K562 (cell line): Measurements from ENCODE around the gene ZGLP1. TPM values are rescaled to one million over a fixed set of nuclear protein-coding genes. Genes with fewer than 3 reads are reported as not detected.

Source experiments
- CEBPB ChIP-seq: fragments of 450-650 bp; IDR thresholded peaks from 2 replicates; pipeline ENCODE4 v1.6.1; 2016; ENCODE audit warnings: missing genetic modification characterization, missing compliant biosample characterization
- CREB1 ChIP-seq, 2 experiments: sonication (generic) in 1 of 2; formaldehyde crosslinking in 1 of 2; IDR thresholded peaks; 2 replicates each; pipeline versions ENCODE4 v1.6.1 to v1.8.0; 2012 to 2022; ENCODE audit warnings: inconsistent platforms in 1 of 2, mild to moderate bottlenecking in 1 of 2, missing genetic modification reagents in 1 of 2, moderate library complexity in 1 of 2
- CXXC5 ChIP-seq: fragments of 250-450 bp; sonication (Bioruptor Pico); IDR thresholded peaks from 2 replicates; pipeline ENCODE4 v1.8.0; 2022; ENCODE audit warnings: inconsistent platforms, mild to moderate bottlenecking, moderate library complexity
- ERF ChIP-seq: fragments of 450-650 bp; formaldehyde crosslinking; IDR thresholded peaks from 2 replicates; pipeline ENCODE4 v1.4.0; 2020; ENCODE audit warnings: mild to moderate bottlenecking, mixed read lengths
- ETV6 ChIP-seq, 3 experiments: fragments of 150-350 bp in 1 of 3; sonication (generic) in 1 of 3; formaldehyde crosslinking in 1 of 3; IDR thresholded peaks; 2 replicates each; pipeline versions ENCODE4 v1.6.1 to v1.8.0; 2014 to 2022; ENCODE audit warnings: borderline replicate concordance in 2 of 3, low read depth in 2 of 3, antibody characterized with exemption in 1 of 3, low read length in 1 of 3, mild to moderate bottlenecking in 1 of 3, missing genetic modification reagents in 1 of 3
- MXI1 ChIP-seq: IDR thresholded peaks from 2 replicates; pipeline ENCODE4 v1.6.1; 2011; ENCODE audit warnings: low read depth, mild to moderate bottlenecking, improper control_type of control experiment, low read length
- NR1H2 ChIP-seq: sonication (generic); formaldehyde crosslinking; IDR thresholded peaks from 2 replicates; pipeline ENCODE4 v1.4.0; 2020; ENCODE audit warnings: mild to moderate bottlenecking, missing genetic modification reagents
- NR2C2 ChIP-seq, 2 experiments: fragments of 200-800 bp in 1 of 2; sonication (Bioruptor generic) in 1 of 2; sonication (generic) in 1 of 2; formaldehyde crosslinking in 1 of 2; IDR thresholded peaks; 2 replicates each; pipeline versions ENCODE4 v1.6.1 to v1.8.0; 2016 to 2022; ENCODE audit warnings: mild to moderate bottlenecking in 1 of 2, missing compliant biosample characterization in 1 of 2, missing genetic modification characterization in 1 of 2, missing genetic modification reagents in 1 of 2
- PHTF2 ChIP-seq: fragments of 250-450 bp; sonication (Bioruptor Pico); IDR thresholded peaks from 2 replicates; pipeline ENCODE4 v1.5.0; 2021; ENCODE audit warnings: mild to moderate bottlenecking
- POLR2AphosphoS2 ChIP-seq: IDR thresholded peaks from 2 replicates; pipeline ENCODE4 v1.6.1; 2012; ENCODE audit warnings: low read length, improper control_type of control experiment
- RFX5 ChIP-seq: IDR thresholded peaks from 2 replicates; pipeline ENCODE4 v1.6.1; 2011; ENCODE audit warnings: low read depth, mild to moderate bottlenecking, improper control_type of control experiment, low read length
- SMAD1 ChIP-seq: fragments of 150-350 bp; IDR thresholded peaks from 2 replicates; pipeline ENCODE4 v1.6.1; 2014; ENCODE audit warnings: low read length, low read depth; ENCODE audit not compliant: partially characterized antibody
- SRSF9 ChIP-seq: fragments of 200-400 bp; formaldehyde crosslinking; IDR thresholded peaks from 2 replicates; pipeline ENCODE4 v1.6.1; 2017; ENCODE audit warnings: low read depth, low read length, borderline replicate concordance
- TARDBP ChIP-seq: fragments of 450-650 bp; IDR thresholded peaks from 2 replicates; pipeline ENCODE4 v1.6.1; 2016
- TOE1 ChIP-seq, 2 experiments: fragments of 450-650 bp in 1 of 2; sonication (generic) in 1 of 2; formaldehyde crosslinking in 1 of 2; IDR thresholded peaks; 2 replicates each; pipeline versions ENCODE4 v1.7.1 to v1.8.0; 2016 to 2022; ENCODE audit warnings: borderline replicate concordance in 2 of 2, mild to moderate bottlenecking in 2 of 2, antibody characterized with exemption in 1 of 2, inconsistent platforms in 1 of 2, low read depth in 1 of 2, missing genetic modification reagents in 1 of 2, moderate library complexity in 1 of 2
- YY1 ChIP-seq, 3 experiments: IDR thresholded peaks; 2 replicates each; pipeline ENCODE4 v1.6.1; 2011; ENCODE audit warnings: low read length in 2 of 3, mild to moderate bottlenecking in 2 of 3, moderate library complexity in 2 of 3, borderline replicate concordance in 1 of 3, control low read depth in 1 of 3, low read depth in 1 of 3; ENCODE audit not compliant: insufficient read depth in 3 of 3, insufficient replicate concordance in 2 of 3, control insufficient read depth in 1 of 3, insufficient read length in 1 of 3; ENCODE audit errors: extremely low read depth in 1 of 3
- ZNF134 ChIP-seq: fragments of 250-450 bp; sonication (Bioruptor Pico); conservative IDR thresholded peaks from 2 replicates; pipeline ENCODE4 v1.4.0; 2020
- ZNF282 ChIP-seq: sonication (generic); formaldehyde crosslinking; IDR thresholded peaks from 2 replicates; pipeline ENCODE4 v1.8.1; 2023; ENCODE audit warnings: missing genetic modification reagents
- ZNF311 ChIP-seq: fragments of 250-450 bp; sonication (Bioruptor Pico); IDR thresholded peaks from 2 replicates; pipeline ENCODE4 v1.4.0; 2020; ENCODE audit warnings: mild to moderate bottlenecking, moderate library complexity
- ZNF77 ChIP-seq: fragments of 250-450 bp; sonication (Bioruptor Pico); IDR thresholded peaks from 2 replicates; pipeline ENCODE4 v1.5.0; 2020
- polyA plus RNA-seq, 8 experiments: library from polyadenylated mRNA; depleted of rRNA in 4 of 8; stranded (reverse) in 5 of 8; unstranded in 3 of 8; fragments of >200 nt; fragmentation: Nextera tagmentation in 2 of 8; fragmentation: Illumina TruSeq in 1 of 8; extraction: Ambion mirVana in 2 of 8; extraction: Trizol in 1 of 8; gene quantifications; 2 replicates each; pipeline versions ENCODE4 v1.2.1 to v1.2.3, GENCODE V29; 2011 to 2014; ENCODE audit warnings: inconsistent platforms in 1 of 8, missing spikeins in 1 of 8
- total RNA-seq, 7 experiments: library from RNA; depleted of rRNA in 6 of 7; stranded (reverse); fragments of >200 nt in 6 of 7; fragmentation: Illumina TruSeq in 2 of 7; extraction: Trizol in 2 of 7; gene quantifications; 2 replicates each; pipeline versions ENCODE4 v1.2.1 to v1.2.3, GENCODE V29; 2011 to 2021; ENCODE audit warnings: low replicate concordance in 1 of 7
- TF ChIP-seq, protein P1 (sequence below): sonication (generic); formaldehyde crosslinking; IDR thresholded peaks from 2 replicates; pipeline ENCODE4 v1.8.0; 2022; ENCODE audit warnings: mild to moderate bottlenecking, missing genetic modification reagents, borderline replicate concordance
- TF ChIP-seq, protein P2 (sequence below): IDR thresholded peaks from 2 replicates; pipeline ENCODE4 v1.6.1; 2011; ENCODE audit warnings: borderline replicate concordance, low read depth, mild to moderate bottlenecking, moderate library complexity, low read length; ENCODE audit not compliant: insufficient read depth, poor library complexity, severe bottlenecking

Gene ZGLP1
- total and polyA plus RNA-seq, 9 of the 15 experiments (the other 6 are each of a cell fraction or from before 2014, with no cell fraction given), result 0.24 to 4.5 (median 2.2) TPM

DNA sequence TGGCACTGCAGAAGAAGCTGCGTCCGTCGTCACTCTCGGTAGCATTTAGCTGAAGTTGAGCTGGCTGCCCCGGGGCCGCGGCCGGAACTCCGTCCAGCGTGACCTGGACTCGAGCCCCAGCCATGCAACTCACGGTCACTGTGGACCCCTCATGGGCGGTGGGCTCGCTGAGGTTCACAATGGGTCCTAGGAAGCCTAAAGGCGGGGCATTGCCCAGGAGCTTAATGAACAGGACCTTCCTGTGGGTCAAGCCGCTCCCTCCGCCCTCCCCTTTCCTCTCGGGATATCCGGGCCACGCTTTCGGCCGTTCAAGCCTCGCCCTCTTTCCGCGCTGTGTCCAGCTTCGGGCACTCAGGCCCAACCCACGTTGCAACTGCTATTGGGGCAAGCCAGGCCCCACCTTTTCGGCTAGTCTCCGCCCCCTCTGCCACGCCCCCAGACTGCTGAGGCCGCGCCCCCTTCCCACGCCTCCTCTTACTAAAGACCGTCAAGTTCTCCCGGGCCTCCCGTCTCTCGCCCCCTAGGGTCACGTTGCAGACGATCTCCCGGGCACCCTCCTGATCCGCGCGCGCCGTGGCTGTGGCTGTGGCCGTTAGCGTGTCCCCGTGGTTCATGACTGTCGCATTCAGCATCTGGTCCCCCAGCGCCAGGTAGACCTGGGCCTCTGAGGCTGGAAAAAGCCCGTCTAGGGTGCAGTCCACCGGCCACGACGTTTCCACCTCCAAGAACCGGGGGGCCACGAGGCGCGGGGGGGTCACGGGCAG is 25.2 kb upstream of the ZGLP1 start (continued):
- TF ChIP-seq YY1 (IDR thresholded peaks at IDR 0.05; ENCODE audit: borderline replicate concordance in 1 of 3, control insufficient read depth in 1 of 3, extremely low read depth in 1 of 3, insufficient read depth in 3 of 3, insufficient read length in 1 of 3, insufficient replicate concordance in 2 of 3, low read depth in 1 of 3, low read length in 2 of 3) (peak in 2 of 3 experiments; percentile 38 to 58), ZNF311 (CRISPR knock-in tag) (no peak), SRSF9 (no peak), NR2C2 (CRISPR knock-in tag; IDR thresholded peaks at IDR 0.05) (no peak), NR2C2 (tag; IDR thresholded peaks at IDR 0.05) (no peak; the same call in none of the 2 replicates), POLR2AphosphoS2 (no peak), ZNF282 (CRISPR knock-in tag) (no peak), CXXC5 (CRISPR knock-in tag) (peak; percentile 54), SMAD1 (peak; percentile 17), ZNF134 (CRISPR knock-in tag) (no peak), NR1H2 (CRISPR knock-in tag) (no peak), MXI1 (peak; percentile 89), CEBPB (tag) (peak; percentile 60), TARDBP (0 out of 2 replicates have a peak, but pooled peaks have one; percentile 18), ERF (no peak), TOE1 (IDR thresholded peaks at IDR 0.05; ENCODE audit: borderline replicate concordance) (peak; percentile 26; the same call in 1 of the 2 replicates), TOE1 (CRISPR knock-in tag; IDR thresholded peaks at IDR 0.05; ENCODE audit: borderline replicate concordance, low read depth) (no peak), PHTF2 (no peak), ETV6 (IDR thresholded peaks at IDR 0.05; ENCODE audit: borderline replicate concordance in 1 of 2, low read depth in 2 of 2, low read length in 1 of 2) (no peak), ETV6 (CRISPR knock-in tag; IDR thresholded peaks at IDR 0.05; ENCODE audit: borderline replicate concordance) (peak; percentile 49; the same call in 1 of the 2 replicates), ZNF77 (CRISPR knock-in tag) (no peak), RFX5 (no peak), CREB1 (IDR thresholded peaks at IDR 0.05) (no peak), CREB1 (CRISPR knock-in tag; IDR thresholded peaks at IDR 0.05) (peak; percentile 50; the same call in 1 of the 2 replicates)
- TF ChIP-seq, protein P1, sequence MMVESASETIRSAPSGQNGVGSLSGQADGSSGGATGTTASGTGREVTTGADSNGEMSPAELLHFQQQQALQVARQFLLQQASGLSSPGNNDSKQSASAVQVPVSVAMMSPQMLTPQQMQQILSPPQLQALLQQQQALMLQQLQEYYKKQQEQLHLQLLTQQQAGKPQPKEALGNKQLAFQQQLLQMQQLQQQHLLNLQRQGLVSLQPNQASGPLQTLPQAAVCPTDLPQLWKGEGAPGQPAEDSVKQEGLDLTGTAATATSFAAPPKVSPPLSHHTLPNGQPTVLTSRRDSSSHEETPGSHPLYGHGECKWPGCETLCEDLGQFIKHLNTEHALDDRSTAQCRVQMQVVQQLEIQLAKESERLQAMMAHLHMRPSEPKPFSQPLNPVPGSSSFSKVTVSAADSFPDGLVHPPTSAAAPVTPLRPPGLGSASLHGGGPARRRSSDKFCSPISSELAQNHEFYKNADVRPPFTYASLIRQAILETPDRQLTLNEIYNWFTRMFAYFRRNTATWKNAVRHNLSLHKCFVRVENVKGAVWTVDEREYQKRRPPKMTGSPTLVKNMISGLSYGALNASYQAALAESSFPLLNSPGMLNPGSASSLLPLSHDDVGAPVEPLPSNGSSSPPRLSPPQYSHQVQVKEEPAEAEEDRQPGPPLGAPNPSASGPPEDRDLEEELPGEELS, result no peak
- TF ChIP-seq, protein P2, sequence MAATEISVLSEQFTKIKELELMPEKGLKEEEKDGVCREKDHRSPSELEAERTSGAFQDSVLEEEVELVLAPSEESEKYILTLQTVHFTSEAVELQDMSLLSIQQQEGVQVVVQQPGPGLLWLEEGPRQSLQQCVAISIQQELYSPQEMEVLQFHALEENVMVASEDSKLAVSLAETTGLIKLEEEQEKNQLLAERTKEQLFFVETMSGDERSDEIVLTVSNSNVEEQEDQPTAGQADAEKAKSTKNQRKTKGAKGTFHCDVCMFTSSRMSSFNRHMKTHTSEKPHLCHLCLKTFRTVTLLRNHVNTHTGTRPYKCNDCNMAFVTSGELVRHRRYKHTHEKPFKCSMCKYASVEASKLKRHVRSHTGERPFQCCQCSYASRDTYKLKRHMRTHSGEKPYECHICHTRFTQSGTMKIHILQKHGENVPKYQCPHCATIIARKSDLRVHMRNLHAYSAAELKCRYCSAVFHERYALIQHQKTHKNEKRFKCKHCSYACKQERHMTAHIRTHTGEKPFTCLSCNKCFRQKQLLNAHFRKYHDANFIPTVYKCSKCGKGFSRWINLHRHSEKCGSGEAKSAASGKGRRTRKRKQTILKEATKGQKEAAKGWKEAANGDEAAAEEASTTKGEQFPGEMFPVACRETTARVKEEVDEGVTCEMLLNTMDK, result peak; percentile 24
